Measurements from ENCODE around the gene ADPRH. TPM values are rescaled to one million over a fixed set of nuclear protein-coding genes. Genes with fewer than 3 reads are reported as not detected.

Gene ADPRH
- total and polyA plus RNA-seq, 2 of the 4 experiments (the other 2 are of a cell fraction), result under 0.01 to 0.12 TPM

GRCh38 chr3:119597548-119598288 is 18.4 kb downstream of the ADPRH start, which contains the start of gene PLA1A:
Gene PLA1A (plus strand): TSS chr3:119597885. CDS start chr3:119597914, 29 bp downstream.
- H3K4me1 ChIP-seq (ENCODE audit: control insufficient read depth, insufficient read depth, low read length), result no peaks in the 10 kb centered on the region
- H3K56ac ChIP-seq (ENCODE audit: extremely low read depth, insufficient read depth, low read length), result no peak within 1 kb of the TSS
- H4K5ac ChIP-seq (ENCODE audit: low read depth, low read length), result no peak within 1 kb of the TSS
- H3K9me1 ChIP-seq (ENCODE audit: insufficient read depth, low read length), result no peaks in the 10 kb centered on the region
- H3K36me3 ChIP-seq (ENCODE audit: control insufficient read depth, insufficient read depth, low read length), result no peaks in the 10 kb centered on the region
- no TSS peak for BruUV-seq (replicated peaks)
- TF ChIP-seq BHLHE40 (IDR thresholded peaks at IDR 0.05; ENCODE audit: low read depth, low read length) (no peak), MAZ (IDR thresholded peaks at IDR 0.05; ENCODE audit: borderline replicate concordance, low read depth, low read length) (no peak), FOS (IDR thresholded peaks at IDR 0.05; ENCODE audit: low read depth, low read length) (no peak), RAD21 (IDR thresholded peaks at IDR 0.05; ENCODE audit: low read length) (no peak), NFE2L2 (IDR thresholded peaks at IDR 0.05; ENCODE audit: low read depth, low read length) (no peak), MAFK (IDR thresholded peaks at IDR 0.05; ENCODE audit: low read depth, low read length) (no peak), CEBPB (IDR thresholded peaks at IDR 0.05; ENCODE audit: low read depth, low read length) (no peak), SMC3 (IDR thresholded peaks at IDR 0.05; ENCODE audit: low read depth, low read length) (no peak), POLR2A (IDR thresholded peaks at IDR 0.05; ENCODE audit: low read depth, low read length) (no peak), MXI1 (IDR thresholded peaks at IDR 0.05; ENCODE audit: borderline replicate concordance, low read depth, low read length) (no peak), CHD1 (IDR thresholded peaks at IDR 0.05; ENCODE audit: low read depth, low read length) (no peak)
- TF ChIP-seq, protein P1, sequence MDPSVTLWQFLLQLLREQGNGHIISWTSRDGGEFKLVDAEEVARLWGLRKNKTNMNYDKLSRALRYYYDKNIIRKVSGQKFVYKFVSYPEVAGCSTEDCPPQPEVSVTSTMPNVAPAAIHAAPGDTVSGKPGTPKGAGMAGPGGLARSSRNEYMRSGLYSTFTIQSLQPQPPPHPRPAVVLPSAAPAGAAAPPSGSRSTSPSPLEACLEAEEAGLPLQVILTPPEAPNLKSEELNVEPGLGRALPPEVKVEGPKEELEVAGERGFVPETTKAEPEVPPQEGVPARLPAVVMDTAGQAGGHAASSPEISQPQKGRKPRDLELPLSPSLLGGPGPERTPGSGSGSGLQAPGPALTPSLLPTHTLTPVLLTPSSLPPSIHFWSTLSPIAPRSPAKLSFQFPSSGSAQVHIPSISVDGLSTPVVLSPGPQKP (IDR thresholded peaks at IDR 0.05; ENCODE audit: borderline replicate concordance, low read depth, low read length), result no peak
- CTCF ChIA-PET, result no interaction called here
- no peak within 1 kb of the TSS for H2BK5ac ChIP-seq (ENCODE audit: low read depth, low read length, poor library complexity, severe bottlenecking)
- dilution Hi-C loops (cut with HindIII; ENCODE audit: low sequenced_read_pairs, unreplicated experiment), result no loop called here
- no peaks in the 10 kb centered on the region for H4K20me1 ChIP-seq (ENCODE audit: insufficient read depth, low read length)
- H3K4ac ChIP-seq (ENCODE audit: low read depth, low read length), result no peak within 1 kb of the TSS
- H4K8ac ChIP-seq (ENCODE audit: low read depth in 2 of 2, low read length in 2 of 2), result no peak within 1 kb of the TSS
- no CpG with 5 or more reads among the region's 7 CpGs for WGBS, 2 experiments (ENCODE audit: extremely low coverage in 2 of 2, insufficient read length in 1 of 2)
- no peak within 1 kb of the TSS for H2AK5ac ChIP-seq (ENCODE audit: low read depth, low read length)
- no peak within 1 kb of the TSS for H3K23ac ChIP-seq (ENCODE audit: low read depth, low read length)
- H3K9me3 ChIP-seq (ENCODE audit: control insufficient read depth, insufficient read depth, low read length), result no peaks in the 10 kb centered on the region
- H3K27ac ChIP-seq (ENCODE audit: insufficient read depth, low read length), result no peak within 1 kb of the TSS
- no peak within 1 kb of the TSS for H2BK20ac ChIP-seq (ENCODE audit: low read depth, low read length)
- no peak for DNase-seq
- H3K9ac ChIP-seq (ENCODE audit: low read depth, low read length), result no peak within 1 kb of the TSS
- in situ Hi-C loops (cut with MboI; ENCODE audit: low sequenced_read_pairs), result loop anchor here (25.0 kb wide), 1 partner anchor 710 kb away; no protein-coding TSS in a partner anchor
- H2AFZ ChIP-seq (replicated peaks; ENCODE audit: low read length, poor library complexity), result no peak within 1 kb of the TSS
- H3K79me1 ChIP-seq (ENCODE audit: low read depth in 1 of 2, low read length in 2 of 2), result no peaks in the 10 kb centered on the region
- H2BK120ac ChIP-seq (ENCODE audit: low read depth, low read length), result no peak within 1 kb of the TSS
- H2BK15ac ChIP-seq (ENCODE audit: low read depth, low read length), result no peak within 1 kb of the TSS
- no peak within 1 kb of the TSS for H3K18ac ChIP-seq (ENCODE audit: low read depth, low read length)
- H3K14ac ChIP-seq (replicated peaks; ENCODE audit: low read depth, low read length), result no peak within 1 kb of the TSS
- H2AK9ac ChIP-seq (replicated peaks; ENCODE audit: low read depth, low read length, poor library complexity), result no peak within 1 kb of the TSS
- peaks cover 20% of the 10 kb centered on the region for H3K27me3 ChIP-seq (ENCODE audit: control insufficient read depth, insufficient read depth, low read length)
- H4K91ac ChIP-seq (ENCODE audit: insufficient read depth, low read depth, low read length), result no peak within 1 kb of the TSS
- ATAC-seq (ENCODE audit: low read depth), result no peak
- no peak within 1 kb of the TSS for H3K4me3 ChIP-seq (ENCODE audit: insufficient read depth, low read depth, low read length)
- POLR2A ChIA-PET (ENCODE audit: unreplicated experiment), result no interaction called here
- H3K4me2 ChIP-seq (ENCODE audit: low read depth, low read length), result no peak within 1 kb of the TSS
- intact Hi-C loops (cut with micrococcal nuclease), result no loop called here
